Natural killer cell (primary cell): Measurements from ENCODE around the gene CHN1. TPM values are rescaled to one million over a fixed set of nuclear protein-coding genes. Genes with fewer than 3 reads are reported as not detected.

Source experiments
- ATAC-seq, 3 donors: fragments of 150-1000 bp in 2 of 3; fragments of 200-7000 bp in 1 of 3; cut with Tn5 transposase; 1 replicate in 1 of 3; 2 replicates in 2 of 3; pipeline ENCODE4 v1.10.0; 2021; ENCODE audit warnings: mild to moderate bottlenecking in 2 of 3, moderate library complexity in 2 of 3
- DNase-seq, 2 donors: peaks; one replicate each; pipeline versions ENCODE4 v3.0.0 to v3.0.0-alpha.2; 2013 to 2021; ENCODE audit warnings: mixed read lengths in 1 of 2
- H3K27ac ChIP-seq: one replicate; pipeline ENCODE4 v1.5.1; 2013; ENCODE audit warnings: mild to moderate bottlenecking, low read length
- H3K27me3 ChIP-seq: one replicate; pipeline ENCODE4 v1.6.1; 2013; ENCODE audit warnings: low read length; ENCODE audit not compliant: control insufficient read depth, insufficient read depth
- H3K36me3 ChIP-seq: one replicate; pipeline ENCODE4 v1.6.1; 2013; ENCODE audit warnings: low read length; ENCODE audit not compliant: control insufficient read depth, insufficient read depth
- H3K4me1 ChIP-seq: one replicate; pipeline ENCODE4 v1.6.1; 2013; ENCODE audit warnings: low read length; ENCODE audit not compliant: control insufficient read depth, insufficient read depth
- H3K4me3 ChIP-seq: one replicate; pipeline ENCODE4 v1.5.1; 2013; ENCODE audit warnings: low read length
- H3K9me3 ChIP-seq: one replicate; pipeline ENCODE4 v1.6.1; 2013; ENCODE audit warnings: low read length; ENCODE audit not compliant: control insufficient read depth, insufficient read depth
- H3K27ac Mint-ChIP-seq, 2 donors: one replicate each; pipeline ENCODE4 v1.8.0; 2022; ENCODE audit warnings: mild to moderate bottlenecking in 2 of 2, mixed read lengths in 2 of 2, moderate library complexity in 1 of 2
- H3K27me3 Mint-ChIP-seq, 2 donors: one replicate each; pipeline ENCODE4 v1.8.0; 2022; ENCODE audit warnings: low read depth in 2 of 2, mixed read lengths in 2 of 2
- H3K36me3 Mint-ChIP-seq: one replicate; pipeline ENCODE4 v1.8.0; 2022; ENCODE audit warnings: mixed read lengths
- H3K4me1 Mint-ChIP-seq, 2 donors: one replicate each; pipeline ENCODE4 v1.8.0; 2022; ENCODE audit warnings: mixed read lengths in 2 of 2
- H3K4me3 Mint-ChIP-seq: one replicate; pipeline ENCODE4 v1.8.0; 2022; ENCODE audit warnings: mild to moderate bottlenecking, moderate library complexity, mixed read lengths
- H3K9me3 Mint-ChIP-seq, 2 donors: one replicate each; pipeline ENCODE4 v1.8.0; 2022; ENCODE audit warnings: mixed read lengths in 2 of 2
- WGBS: methylation state at CpG from one replicate; pipeline ENCODE4 v1.1.7; 2013; ENCODE audit warnings: missing lambda C conversion rate; ENCODE audit not compliant: insufficient coverage; 5-methylcytosine and 5-hydroxymethylcytosine counted together
- intact Hi-C: fragments of 100-400 bp; cut with micrococcal nuclease; formaldehyde crosslinking; loops from one replicate; pipeline ENCODE4 v1.14.2; 2022
- total RNA-seq, 4 donors: library from RNA; stranded (reverse); fragments of 120-200 nt in 1 of 4; gene quantifications; one replicate each; pipeline versions ENCODE4 v1.2.3 to v1.2.4, GENCODE V29; 2013 to 2022
- TF ChIP-seq, protein P1 (sequence below): fragments of 200-600 bp; IDR thresholded peaks from one replicate; pipeline ENCODE4 v1.8.0; 2022; ENCODE audit warnings: antibody characterized with exemption

CHN1 gene
- total RNA-seq, 3 donors from 2014 or later (not counting 1 experiment from before 2014, with no cell fraction given): 0.80 to 1.7 (median 0.88) TPM

- H3K4me3 Mint-ChIP-seq: no peak overlapping the region
- H3K36me3 Mint-ChIP-seq: no peaks in the 10 kb centered on the region
- no peaks in the 10 kb centered on the region for H3K36me3 ChIP-seq
- H3K4me3 ChIP-seq: no peak overlapping the region
- TF ChIP-seq, protein P1, sequence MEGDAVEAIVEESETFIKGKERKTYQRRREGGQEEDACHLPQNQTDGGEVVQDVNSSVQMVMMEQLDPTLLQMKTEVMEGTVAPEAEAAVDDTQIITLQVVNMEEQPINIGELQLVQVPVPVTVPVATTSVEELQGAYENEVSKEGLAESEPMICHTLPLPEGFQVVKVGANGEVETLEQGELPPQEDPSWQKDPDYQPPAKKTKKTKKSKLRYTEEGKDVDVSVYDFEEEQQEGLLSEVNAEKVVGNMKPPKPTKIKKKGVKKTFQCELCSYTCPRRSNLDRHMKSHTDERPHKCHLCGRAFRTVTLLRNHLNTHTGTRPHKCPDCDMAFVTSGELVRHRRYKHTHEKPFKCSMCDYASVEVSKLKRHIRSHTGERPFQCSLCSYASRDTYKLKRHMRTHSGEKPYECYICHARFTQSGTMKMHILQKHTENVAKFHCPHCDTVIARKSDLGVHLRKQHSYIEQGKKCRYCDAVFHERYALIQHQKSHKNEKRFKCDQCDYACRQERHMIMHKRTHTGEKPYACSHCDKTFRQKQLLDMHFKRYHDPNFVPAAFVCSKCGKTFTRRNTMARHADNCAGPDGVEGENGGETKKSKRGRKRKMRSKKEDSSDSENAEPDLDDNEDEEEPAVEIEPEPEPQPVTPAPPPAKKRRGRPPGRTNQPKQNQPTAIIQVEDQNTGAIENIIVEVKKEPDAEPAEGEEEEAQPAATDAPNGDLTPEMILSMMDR: no peak
- H3K4me1 ChIP-seq: no peaks in the 10 kb centered on the region
- no peaks in the 10 kb centered on the region for H3K4me1 Mint-ChIP-seq
- H3K27me3 ChIP-seq: no peaks in the 10 kb centered on the region
- 91% methylated on average over 2 of the region's 3 CpGs for WGBS
- intact Hi-C loops: no loop called here
- DNase-seq (no peak), ATAC-seq (no peak)
- H3K27ac ChIP-seq: no peak overlapping the region
- no peaks in the 10 kb centered on the region for H3K9me3 Mint-ChIP-seq
- peaks cover 16 to 33% of the 10 kb centered on the region in 2 donors for H3K27me3 Mint-ChIP-seq
- H3K27ac Mint-ChIP-seq: no peak overlapping the region
- no peaks in the 10 kb centered on the region for H3K9me3 ChIP-seq
These were observed 39.6 kb downstream of the CHN1 start for GRCh38 chr2:174965551-174965950.

DNA sequence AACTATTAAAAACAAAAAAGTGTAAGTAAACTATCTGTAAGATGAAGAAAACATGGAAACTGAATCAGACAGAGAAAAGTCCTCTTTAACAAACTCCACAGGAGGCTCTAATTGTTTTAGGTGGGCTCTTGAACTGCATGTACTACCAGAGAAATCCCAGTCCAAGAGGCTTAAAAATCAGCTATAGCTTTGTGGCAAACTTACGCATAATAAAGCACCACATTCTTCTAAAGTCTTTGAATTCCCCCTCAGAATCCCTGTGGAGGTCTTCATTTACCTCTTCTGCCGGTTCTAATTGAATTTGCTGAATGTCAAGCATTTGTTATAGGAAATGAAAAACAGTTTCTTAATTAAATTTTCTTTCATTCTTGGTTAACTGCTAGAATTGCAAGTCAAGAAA is 40.8 kb downstream of the CHN1 start:
- Histone ChIP-seq H3K27me3 (no peaks in the 10 kb centered on the region), H3K9me3 (no peaks in the 10 kb centered on the region), H3K27ac (no peak overlapping the region), H3K4me3 (no peak overlapping the region), H3K4me1 (no peaks in the 10 kb centered on the region), H3K36me3 (no peaks in the 10 kb centered on the region)
- DNase-seq (no peak), ATAC-seq (no peak)
- intact Hi-C loops: no loop called here
- no peak overlapping the region for H3K4me3 Mint-ChIP-seq
- no peaks in the 10 kb centered on the region for H3K36me3 Mint-ChIP-seq
- TF ChIP-seq, protein P1: no peak
- WGBS: 100% methylated on average over 1 of the region's 2 CpGs
- H3K9me3 Mint-ChIP-seq: no peaks in the 10 kb centered on the region
- H3K4me1 Mint-ChIP-seq: no peaks in the 10 kb centered on the region
- H3K27me3 Mint-ChIP-seq: peaks cover 17 to 40% of the 10 kb centered on the region in 2 donors
- H3K27ac Mint-ChIP-seq: no peak overlapping the region

DNA sequence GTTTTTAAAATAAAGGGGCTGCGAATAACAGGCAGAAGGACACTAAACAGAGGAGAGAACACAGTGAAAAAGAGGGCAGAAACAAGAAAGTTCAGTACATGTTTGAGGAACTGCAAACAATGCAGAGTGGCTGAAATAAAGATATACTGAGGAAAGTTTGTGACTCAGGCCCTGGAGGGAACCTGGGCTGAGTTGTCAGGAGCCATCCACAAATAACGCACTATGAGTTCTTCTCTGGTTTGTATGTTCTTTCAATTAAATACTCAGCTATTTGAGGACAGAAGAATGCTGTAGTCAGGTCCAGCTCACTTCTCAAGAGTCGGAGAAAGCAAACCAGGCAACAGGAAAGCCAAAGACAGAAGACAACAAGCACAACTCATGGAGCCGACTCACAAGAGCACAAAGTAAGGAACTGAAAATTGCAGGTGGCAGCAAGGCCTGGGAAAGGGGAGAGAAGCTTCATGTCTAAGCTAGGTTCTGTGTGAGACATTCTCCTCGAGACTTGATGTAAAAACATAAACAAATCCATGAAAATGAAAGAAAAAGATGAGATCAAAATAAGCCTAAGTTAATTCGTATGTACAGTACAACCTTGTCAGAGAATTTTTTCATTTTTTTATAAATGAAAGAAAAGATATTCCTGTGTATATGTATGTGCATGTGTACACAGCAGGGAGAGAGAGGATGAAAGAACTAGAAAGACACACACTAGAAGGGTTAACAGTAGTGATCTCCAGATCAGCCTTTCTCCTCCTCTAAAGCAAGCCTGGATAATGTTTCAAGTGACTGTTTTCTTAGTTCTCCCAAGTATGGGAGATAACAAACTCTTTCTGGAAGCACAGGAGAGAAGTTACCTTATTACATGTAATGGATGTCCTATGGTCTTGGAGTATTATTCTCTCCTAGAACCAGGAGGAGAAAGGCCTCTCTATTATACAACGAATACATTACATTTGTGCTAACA is 41.5 kb downstream of the CHN1 start:
- H3K27ac ChIP-seq: no peak overlapping the region
- Mint-ChIP-seq H3K4me3 (no peak overlapping the region), H3K9me3 (no peaks in the 10 kb centered on the region), H3K27ac (no peak overlapping the region), H3K36me3 (no peaks in the 10 kb centered on the region), H3K4me1 (no peaks in the 10 kb centered on the region), H3K27me3 (peaks cover 15 to 40% of the 10 kb centered on the region in 2 donors)
- no peaks in the 10 kb centered on the region for H3K4me1 ChIP-seq
- no peak overlapping the region for H3K4me3 ChIP-seq
- DNase-seq: no peak
- no peaks in the 10 kb centered on the region for H3K36me3 ChIP-seq
- TF ChIP-seq, protein P1: no peak
- no peaks in the 10 kb centered on the region for H3K27me3 ChIP-seq
- intact Hi-C loops: no loop called here
- no peak for ATAC-seq
- WGBS: 91% methylated on average over 5 of the region's 7 CpGs
- no peaks in the 10 kb centered on the region for H3K9me3 ChIP-seq
